Tibial artery (tissue), 4 donors: ENCODE measurements around the gene SYK.

Experiments
- DNase-seq, 2 donors: peaks; one replicate each; pipeline ENCODE4 v3.0.0-alpha.2; 2019
- H3K27ac ChIP-seq, 2 donors: fragments of 200-600 bp; sonication (generic) in 1 of 2; 1 replicate in 1 of 2; 2 replicates in 1 of 2; pipeline ENCODE4 v1.5.1; 2018 to 2019; ENCODE audit warnings: mild to moderate bottlenecking in 1 of 2
- H3K27me3 ChIP-seq, 2 donors: fragments of 200-600 bp; sonication (generic) in 1 of 2; one replicate each; pipeline versions ENCODE4 v1.5.1 to v1.6.0; 2016 to 2019
- H3K36me3 ChIP-seq, 3 donors: fragments of 200-600 bp; sonication (generic) in 2 of 3; one replicate each; pipeline ENCODE4 v1.5.1; 2016 to 2019; ENCODE audit warnings: mild to moderate bottlenecking in 2 of 3
- H3K4me1 ChIP-seq, 4 donors: fragments of 200-600 bp; sonication (generic) in 2 of 4; 1 replicate in 3 of 4; 2 replicates in 1 of 4; pipeline ENCODE4 v1.5.1; 2016 to 2019
- H3K4me3 ChIP-seq, 2 donors: fragments of 200-600 bp; sonication (generic) in 1 of 2; 1 replicate in 1 of 2; 2 replicates in 1 of 2; pipeline ENCODE4 v1.5.1; 2018 to 2019; ENCODE audit warnings: mild to moderate bottlenecking in 2 of 2
- H3K9me3 ChIP-seq, 3 donors: fragments of 200-600 bp; sonication (generic) in 1 of 3; one replicate each; pipeline ENCODE4 v1.5.1; 2016 to 2019
- CTCF ChIP-seq, 2 experiments: fragments of 200-600 bp in 1 of 2; fragments of 450-650 bp in 1 of 2; IDR thresholded peaks; one replicate each; pipeline ENCODE4 v1.5.1; 2017 to 2019; ENCODE audit warnings: antibody characterized with exemption in 2 of 2, mild to moderate bottlenecking in 1 of 2, moderate library complexity in 1 of 2
- intact Hi-C: fragments of 100-400 bp; cut with DNase I; formaldehyde crosslinking; loops from one replicate; pipeline ENCODE4 v1.15.0; 2023; ENCODE audit warnings: low total_unique reads

Gene SYK

GRCh38 chr9:90842176-90842777 lies 40.7 kb downstream of the SYK start:
- H3K36me3 ChIP-seq, result no peaks in the 10 kb centered on the region
- H3K4me1 ChIP-seq, result no peaks in the 10 kb centered on the region
- TF ChIP-seq CTCF (IDR thresholded peaks at IDR 0.05), result no peak
- no peaks in the 10 kb centered on the region for H3K9me3 ChIP-seq
- no peak overlapping the region for H3K4me3 ChIP-seq
- intact Hi-C loops, result no loop called here
- no peaks in the 10 kb centered on the region for H3K27me3 ChIP-seq
- DNase-seq, result no peak
- H3K27ac ChIP-seq, result no peak overlapping the region

- TF ChIP-seq CTCF (IDR thresholded peaks at IDR 0.05), result no peak
- no peak overlapping the region for H3K27ac ChIP-seq
- intact Hi-C loops, result no loop called here
- H3K27me3 ChIP-seq, result no peaks in the 10 kb centered on the region
- H3K9me3 ChIP-seq, result no peaks in the 10 kb centered on the region
- DNase-seq, result no peak
- no peaks in the 10 kb centered on the region for H3K4me1 ChIP-seq
- H3K36me3 ChIP-seq, result no peaks in the 10 kb centered on the region
- no peak overlapping the region for H3K4me3 ChIP-seq
These were observed 41.4 kb downstream of the SYK start for GRCh38 chr9:90842996-90843395.

GRCh38 chr9:90843525-90843924 lies 41.9 kb downstream of the SYK start:
- Histone ChIP-seq H3K4me1 (no peaks in the 10 kb centered on the region), H3K36me3 (no peaks in the 10 kb centered on the region), H3K27me3 (no peaks in the 10 kb centered on the region), H3K27ac (no peak overlapping the region), H3K4me3 (no peak overlapping the region), H3K9me3 (no peaks in the 10 kb centered on the region)
- TF ChIP-seq CTCF (IDR thresholded peaks at IDR 0.05), result no peak
- intact Hi-C loops, result no loop called here
- DNase-seq, result no peak

GRCh38 chr9:90844326-90844725 lies 42.7 kb downstream of the SYK start:
- intact Hi-C loops, result no loop called here
- H3K36me3 ChIP-seq, result no peaks in the 10 kb centered on the region
- TF ChIP-seq CTCF (IDR thresholded peaks at IDR 0.05), result no peak
- H3K27me3 ChIP-seq, result no peaks in the 10 kb centered on the region
- DNase-seq, result no peak
- H3K4me3 ChIP-seq, result no peak overlapping the region
- no peaks in the 10 kb centered on the region for H3K9me3 ChIP-seq
- H3K4me1 ChIP-seq, result no peaks in the 10 kb centered on the region
- H3K27ac ChIP-seq, result no peak overlapping the region

GRCh38 chr9:90846770-90847419 lies 45.3 kb downstream of the SYK start:
- DNase-seq, result no peak
- intact Hi-C loops, result no loop called here
- Histone ChIP-seq H3K9me3 (no peaks in the 10 kb centered on the region), H3K4me3 (no peak overlapping the region), H3K27ac (no peak overlapping the region), H3K4me1 (no peaks in the 10 kb centered on the region), H3K36me3 (no peaks in the 10 kb centered on the region), H3K27me3 (no peaks in the 10 kb centered on the region)
- TF ChIP-seq CTCF (IDR thresholded peaks at IDR 0.05), result no peak
